OCI-LY7 (cell line): Measurements from ENCODE around the gene TGFB1I1. TPM values are rescaled to one million over a fixed set of nuclear protein-coding genes. Genes with fewer than 3 reads are reported as not detected.

Experiments used
- BruUV-seq: library from RNA; stranded (reverse); fragments of 400-500 nt; replicated peaks from 2 replicates; lab custom pipeline; 2021; lab: Mats Ljungman, UMichigan
- CTCF ChIA-PET: fragments of 300-600 bp; sonication (Branson Sonifier 250); formaldehyde crosslinking; loops from one replicate; lab custom pipeline; 2022; ENCODE audit warnings: antibody characterized with exemption; ENCODE audit not compliant: unreplicated experiment; lab: Charles Lee
- POLR2A ChIA-PET: fragments of 300-600 bp; sonication (Branson Sonifier 250); formaldehyde crosslinking; loops from one replicate; lab custom pipeline; 2022; ENCODE audit warnings: antibody characterized with exemption; lab: Charles Lee
- DNase-seq: peaks from one replicate; pipeline ENCODE4 v3.0.0-alpha.2; 2015; ENCODE audit warnings: low spot score
- H2AFZ ChIP-seq: fragments of 200-600 bp; sonication (generic), shearing (Covaris generic); 2 replicates; pipeline ENCODE4 v1.6.1; 2014; ENCODE audit warnings: mild to moderate bottlenecking, antibody characterized with exemption, low read length, moderate library complexity
- H3K27ac ChIP-seq: fragments of 200-600 bp; sonication (generic); 2 replicates; pipeline ENCODE4 v1.5.1; 2014; ENCODE audit warnings: mixed run types, low read depth, mild to moderate bottlenecking, moderate library complexity, low read length, inconsistent platforms; ENCODE audit not compliant: poor library complexity, severe bottlenecking
- H3K36me3 ChIP-seq: fragments of 200-600 bp; sonication (generic); 2 replicates; pipeline ENCODE4 v1.6.1; 2014; ENCODE audit warnings: mild to moderate bottlenecking, antibody characterized with exemption, low read length, moderate library complexity, mixed read lengths; ENCODE audit not compliant: insufficient read depth
- H3K4me1 ChIP-seq: fragments of 200-600 bp; sonication (generic); 2 replicates; pipeline ENCODE4 v1.5.1; 2014; ENCODE audit warnings: mild to moderate bottlenecking, low read length; ENCODE audit not compliant: insufficient read depth, poor library complexity, severe bottlenecking
- H3K4me2 ChIP-seq: fragments of 200-600 bp; sonication (generic); 2 replicates; pipeline ENCODE4 v1.6.1; 2014; ENCODE audit warnings: mild to moderate bottlenecking, low read length
- H3K4me3 ChIP-seq: fragments of 200-600 bp; sonication (generic); 2 replicates; pipeline ENCODE4 v1.5.1; 2014; ENCODE audit warnings: mild to moderate bottlenecking, low read depth, low read length; ENCODE audit not compliant: poor library complexity, severe bottlenecking
- H3K79me2 ChIP-seq: fragments of 200-600 bp; sonication (generic); 2 replicates; pipeline ENCODE4 v1.6.1; 2016; ENCODE audit warnings: low read depth, mild to moderate bottlenecking, low read length, moderate library complexity, mixed read lengths; ENCODE audit not compliant: insufficient read depth
- H3K9me2 ChIP-seq: fragments of 200-600 bp; sonication (generic); 2 replicates; pipeline ENCODE4 v1.6.1; 2016; ENCODE audit warnings: mild to moderate bottlenecking, low read length, mixed read lengths; ENCODE audit not compliant: insufficient read depth
- H3K9me3 ChIP-seq: fragments of 200-600 bp; sonication (generic); 2 replicates; pipeline ENCODE4 v1.6.1; 2014; ENCODE audit warnings: mild to moderate bottlenecking, mixed run types, low read length, mixed read lengths
- H4K20me1 ChIP-seq: fragments of 200-600 bp; sonication (generic); 2 replicates; pipeline ENCODE4 v1.6.1; 2014; ENCODE audit warnings: mild to moderate bottlenecking, antibody characterized with exemption, low read length, moderate library complexity, mixed read lengths; ENCODE audit not compliant: insufficient read depth
- CTCF ChIP-seq: fragments of 200-600 bp; sonication (generic); conservative IDR thresholded peaks from 2 replicates; pipeline ENCODE4 v1.5.1; 2014; ENCODE audit warnings: mild to moderate bottlenecking, antibody characterized with exemption, low read length, moderate library complexity, mixed read lengths
- EZH2phosphoT487 ChIP-seq: fragments of 200-600 bp; sonication (generic); IDR thresholded peaks from 2 replicates; pipeline ENCODE4 v1.6.1; 2018; ENCODE audit warnings: low read depth, borderline replicate concordance, mild to moderate bottlenecking, mixed run types, antibody characterized with exemption, low read length, moderate library complexity, mixed read lengths
- intact Hi-C: fragments of 100-400 bp; cut with micrococcal nuclease; formaldehyde crosslinking; loops from one replicate; pipeline ENCODE4 v1.10.0; 2022; ENCODE audit not compliant: unreplicated experiment
- total RNA-seq, 2 experiments: library from RNA; depleted of rRNA in 1 of 2; stranded (reverse); fragments of >200 nt in 1 of 2; shearing (Covaris generic) in 1 of 2; gene quantifications; 2 replicates each; pipeline ENCODE4 v1.2.3, GENCODE V29; 2014 to 2022

The TGFB1I1 gene
- total RNA-seq, 2 experiments from 2014 or later = 0.38 to 0.73 TPM

DNA sequence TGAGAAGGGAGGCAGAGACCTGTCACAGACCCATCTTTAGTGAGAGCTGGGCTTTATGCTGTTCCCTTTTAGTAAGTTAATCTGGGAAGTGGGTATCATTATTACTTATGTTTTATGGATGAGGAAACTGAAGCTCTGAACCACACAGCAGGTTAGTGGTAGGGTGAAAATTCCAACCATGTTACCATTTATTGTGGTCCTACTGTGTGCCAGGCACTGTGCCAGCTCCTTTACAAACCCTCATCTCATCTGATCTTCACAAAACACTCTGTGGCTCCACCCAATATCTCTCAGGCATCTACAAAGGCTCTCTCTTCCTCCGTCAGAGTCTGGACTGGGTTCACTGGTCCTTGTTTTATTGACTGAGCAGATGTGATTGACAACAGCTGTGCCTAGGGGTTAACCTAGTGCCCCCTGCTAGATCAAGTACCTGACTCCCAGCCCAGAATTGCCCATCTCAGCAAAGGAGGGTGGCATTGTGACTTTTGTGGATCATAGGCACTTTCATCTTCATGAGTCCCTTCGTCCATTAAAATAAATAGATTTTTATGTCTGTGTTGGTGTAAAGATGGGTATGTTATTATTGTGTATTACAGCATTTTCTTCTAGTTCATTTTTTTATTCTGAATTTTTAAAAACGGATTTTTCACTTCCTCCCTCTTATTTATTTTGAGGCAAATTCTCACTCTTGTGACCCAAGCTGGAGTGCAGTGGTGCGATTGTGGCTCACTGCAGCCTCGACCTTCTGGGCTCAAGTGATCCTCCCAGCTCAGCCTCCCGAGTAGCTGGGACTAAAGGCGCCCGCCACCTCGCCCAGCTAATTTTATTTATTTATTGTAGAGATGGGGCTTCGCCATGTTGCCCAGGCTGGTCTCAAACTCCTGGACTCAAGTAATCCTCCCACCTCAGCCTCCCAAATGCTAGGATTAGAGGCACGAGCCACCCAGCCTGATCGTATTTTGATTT, 3.1 kb downstream of the TGFB1I1 start:
- POLR2A ChIA-PET = no interaction called here
- BruUV-seq = no TSS peak
- CTCF ChIA-PET = no interaction called here
- Histone ChIP-seq H4K20me1 (no peaks in the 10 kb centered on the region), H3K4me3 (no peak overlapping the region), H3K4me2 (no peak overlapping the region), H3K36me3 (no peaks in the 10 kb centered on the region), H3K4me1 (no peaks in the 10 kb centered on the region), H3K27ac (no peak overlapping the region), H2AFZ (no peak overlapping the region), H3K9me2 (no peaks in the 10 kb centered on the region), H3K79me2 (no peaks in the 10 kb centered on the region), H3K9me3 (no peaks in the 10 kb centered on the region)
- no peak for TF ChIP-seq CTCF
- TF ChIP-seq EZH2phosphoT487 = no peak
- intact Hi-C loops = no loop called here
- DNase-seq = no peak

DNA sequence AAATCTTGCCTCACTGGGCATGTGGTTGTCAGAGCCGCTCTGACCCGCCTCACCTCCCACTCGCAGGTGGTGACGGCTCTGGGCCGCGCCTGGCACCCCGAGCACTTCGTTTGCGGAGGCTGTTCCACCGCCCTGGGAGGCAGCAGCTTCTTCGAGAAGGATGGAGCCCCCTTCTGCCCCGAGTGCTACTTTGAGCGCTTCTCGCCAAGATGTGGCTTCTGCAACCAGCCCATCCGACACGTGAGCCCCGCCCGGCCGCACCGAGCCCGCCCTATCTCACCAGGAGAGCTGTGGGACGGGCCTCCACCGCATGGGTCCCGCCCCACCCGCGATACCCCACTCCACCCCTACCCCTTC, 4.0 kb downstream of the TGFB1I1 start:
- H3K27ac ChIP-seq = no peak overlapping the region
- H3K4me2 ChIP-seq = no peak overlapping the region
- H3K79me2 ChIP-seq = no peaks in the 10 kb centered on the region
- no peaks in the 10 kb centered on the region for H3K4me1 ChIP-seq
- ChIA-PET POLR2A (no interaction called here), CTCF (no interaction called here)
- DNase-seq = no peak
- intact Hi-C loops = no loop called here
- no peaks in the 10 kb centered on the region for H4K20me1 ChIP-seq
- H3K9me2 ChIP-seq = no peaks in the 10 kb centered on the region
- no peak overlapping the region for H2AFZ ChIP-seq
- no peak overlapping the region for H3K4me3 ChIP-seq
- no TSS peak for BruUV-seq
- TF ChIP-seq CTCF = no peak
- no peak for TF ChIP-seq EZH2phosphoT487
- H3K36me3 ChIP-seq = no peaks in the 10 kb centered on the region
- H3K9me3 ChIP-seq = no peaks in the 10 kb centered on the region
